ENCODE measurements around the gene PSMG4.

Gene PSMG4

DNA sequence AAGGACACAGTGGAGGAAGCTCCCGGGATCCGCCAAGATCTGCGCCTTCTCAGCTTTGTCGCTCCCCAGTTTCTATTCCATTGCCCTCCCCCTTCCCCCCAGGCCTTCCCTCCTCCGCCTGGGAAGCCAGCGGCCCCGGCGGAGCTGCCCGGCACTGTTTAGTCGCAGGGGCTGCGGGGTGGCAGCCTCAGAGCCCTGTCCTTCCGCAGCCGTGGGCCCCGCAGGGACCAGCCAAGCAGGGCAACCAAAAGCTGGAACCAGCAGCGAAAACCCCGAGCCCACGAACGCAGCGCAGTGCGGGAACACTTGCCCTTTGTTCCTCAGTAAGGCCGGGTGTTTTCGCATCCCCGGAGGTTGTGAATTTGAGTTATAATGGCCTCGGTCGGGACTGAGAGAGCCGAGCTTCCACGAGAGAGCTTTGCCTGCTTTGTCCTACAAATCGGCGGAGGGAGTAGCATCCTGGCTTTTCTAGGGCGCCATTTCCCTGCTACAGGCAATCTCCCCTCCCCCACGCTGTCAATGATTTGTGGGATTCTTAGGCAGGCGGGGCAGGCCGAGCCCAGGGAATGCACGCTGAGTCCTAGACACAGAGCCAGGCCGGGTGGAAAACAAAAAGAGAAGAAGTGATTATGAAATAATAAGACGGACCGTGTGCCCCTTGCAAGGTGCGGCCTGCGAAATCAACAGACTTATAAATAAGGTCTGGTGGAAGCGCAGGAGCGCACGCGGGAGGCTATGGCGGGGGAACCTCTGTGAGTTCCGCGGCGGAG, 27.3 kb upstream of the PSMG4 start:
- no peak overlapping the region for H3K4me3 ChIP-seq (IDR thresholded peaks at IDR 0.05; ENCODE audit: insufficient read depth, low read depth, low read length)
- no peaks in the 10 kb centered on the region for H4K20me1 ChIP-seq (ENCODE audit: insufficient read depth)
- no peak overlapping the region for H2AFZ ChIP-seq (ENCODE audit: low read depth)
- peaks cover 8% of the 10 kb centered on the region for H3K4me1 ChIP-seq (ENCODE audit: low read depth, poor library complexity, severe bottlenecking)
- H3K27me3 ChIP-seq (ENCODE audit: insufficient read depth, low read depth), result peaks cover 17% of the 10 kb centered on the region; the same call in 1 of the 2 replicates
- TF ChIP-seq, protein P1, sequence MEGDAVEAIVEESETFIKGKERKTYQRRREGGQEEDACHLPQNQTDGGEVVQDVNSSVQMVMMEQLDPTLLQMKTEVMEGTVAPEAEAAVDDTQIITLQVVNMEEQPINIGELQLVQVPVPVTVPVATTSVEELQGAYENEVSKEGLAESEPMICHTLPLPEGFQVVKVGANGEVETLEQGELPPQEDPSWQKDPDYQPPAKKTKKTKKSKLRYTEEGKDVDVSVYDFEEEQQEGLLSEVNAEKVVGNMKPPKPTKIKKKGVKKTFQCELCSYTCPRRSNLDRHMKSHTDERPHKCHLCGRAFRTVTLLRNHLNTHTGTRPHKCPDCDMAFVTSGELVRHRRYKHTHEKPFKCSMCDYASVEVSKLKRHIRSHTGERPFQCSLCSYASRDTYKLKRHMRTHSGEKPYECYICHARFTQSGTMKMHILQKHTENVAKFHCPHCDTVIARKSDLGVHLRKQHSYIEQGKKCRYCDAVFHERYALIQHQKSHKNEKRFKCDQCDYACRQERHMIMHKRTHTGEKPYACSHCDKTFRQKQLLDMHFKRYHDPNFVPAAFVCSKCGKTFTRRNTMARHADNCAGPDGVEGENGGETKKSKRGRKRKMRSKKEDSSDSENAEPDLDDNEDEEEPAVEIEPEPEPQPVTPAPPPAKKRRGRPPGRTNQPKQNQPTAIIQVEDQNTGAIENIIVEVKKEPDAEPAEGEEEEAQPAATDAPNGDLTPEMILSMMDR (conservative IDR thresholded peaks at IDR 0.05; ENCODE audit: low read depth, low read length), result no peak
- no peaks in the 10 kb centered on the region for H3K36me3 ChIP-seq (ENCODE audit: insufficient read depth)
- H3K79me2 ChIP-seq (ENCODE audit: insufficient read depth, low read depth), result no peaks in the 10 kb centered on the region
- H3K4me2 ChIP-seq, result no peak overlapping the region
- H3K27ac ChIP-seq, result no peak overlapping the region
- H3K9ac ChIP-seq, result no peak overlapping the region

DNA sequence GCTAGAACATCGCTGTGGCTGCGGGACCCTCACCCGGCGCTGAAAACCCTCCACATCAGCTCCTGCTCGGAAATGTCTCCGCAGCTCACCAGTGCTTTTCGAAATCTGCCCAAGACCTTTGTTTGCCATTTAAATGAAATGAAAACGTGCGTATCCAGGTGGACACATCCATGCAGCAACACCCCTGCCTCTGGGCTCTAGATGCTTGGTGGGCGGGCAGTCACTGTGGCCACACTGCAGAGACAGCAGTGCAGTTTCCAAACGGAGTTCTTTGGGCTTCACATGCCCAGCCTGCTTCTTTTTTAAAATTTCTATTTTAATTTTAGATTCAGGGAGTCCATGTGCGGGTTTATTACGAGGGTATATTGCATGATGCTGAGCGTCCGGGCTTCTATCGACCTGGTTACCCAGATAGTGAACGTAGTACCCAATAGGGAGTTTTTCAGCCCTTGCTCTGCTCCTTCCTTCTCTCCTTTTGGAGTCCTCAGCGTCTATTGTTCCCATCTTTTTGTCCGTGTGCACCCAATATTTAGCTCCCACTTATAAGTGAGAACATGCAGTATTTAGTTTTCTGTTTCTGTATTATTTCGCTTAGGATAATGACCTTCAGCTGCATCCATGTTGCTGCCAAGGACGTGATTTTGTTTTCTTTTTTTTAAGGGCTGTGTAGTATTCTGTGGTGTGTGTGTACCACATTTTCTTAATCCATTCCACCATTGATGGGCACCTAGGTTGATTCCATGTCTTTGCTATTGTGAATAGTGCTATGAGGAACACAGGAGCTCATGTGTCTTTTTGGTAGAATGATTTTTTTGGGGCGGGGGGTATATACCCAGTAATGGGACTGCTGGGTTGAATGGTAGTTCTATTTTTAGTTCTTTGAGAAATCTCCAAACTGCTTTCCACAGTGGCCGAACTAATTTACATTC, 26.5 kb upstream of the PSMG4 start:
- H3K27me3 ChIP-seq (ENCODE audit: insufficient read depth, low read depth), result peaks cover 17% of the 10 kb centered on the region; the same call in 1 of the 2 replicates
- no peaks in the 10 kb centered on the region for H3K36me3 ChIP-seq (ENCODE audit: insufficient read depth)
- no peak overlapping the region for H3K27ac ChIP-seq
- TF ChIP-seq, protein P1 (conservative IDR thresholded peaks at IDR 0.05; ENCODE audit: low read depth, low read length), result no peak
- H2AFZ ChIP-seq (ENCODE audit: low read depth), result no peak overlapping the region
- no peaks in the 10 kb centered on the region for H3K79me2 ChIP-seq (ENCODE audit: insufficient read depth, low read depth)
- no peak overlapping the region for H3K9ac ChIP-seq
- peaks cover 10% of the 10 kb centered on the region for H3K4me1 ChIP-seq (ENCODE audit: low read depth, poor library complexity, severe bottlenecking)
- H3K4me2 ChIP-seq, result no peak overlapping the region
- H3K4me3 ChIP-seq (IDR thresholded peaks at IDR 0.05; ENCODE audit: insufficient read depth, low read depth, low read length), result no peak overlapping the region
- H4K20me1 ChIP-seq (ENCODE audit: insufficient read depth), result no peaks in the 10 kb centered on the region

DNA sequence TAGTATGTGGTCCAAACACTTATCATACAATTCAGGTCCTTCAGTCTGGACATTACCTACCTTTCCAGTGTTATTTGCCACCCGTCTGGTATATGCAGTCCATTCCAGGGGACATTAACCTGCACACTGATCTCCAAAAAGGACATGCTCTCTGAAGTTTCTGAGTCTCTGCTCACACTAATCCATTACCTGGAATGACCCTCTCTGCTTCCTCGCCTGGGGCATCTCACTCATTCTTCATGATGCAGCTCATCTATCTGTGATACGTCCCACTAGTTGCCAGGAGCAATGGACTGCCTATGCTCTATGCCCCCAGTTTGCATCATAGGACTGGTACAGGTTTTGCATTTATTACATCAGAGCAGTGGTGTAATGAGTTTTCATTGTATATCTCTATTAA, 25.4 kb upstream of the PSMG4 start:
- no peak overlapping the region for H3K4me2 ChIP-seq
- TF ChIP-seq, protein P1 (conservative IDR thresholded peaks at IDR 0.05; ENCODE audit: low read depth, low read length), result no peak
- no peaks in the 10 kb centered on the region for H3K79me2 ChIP-seq (ENCODE audit: insufficient read depth, low read depth)
- H3K4me1 ChIP-seq (ENCODE audit: low read depth, poor library complexity, severe bottlenecking), result peaks cover 17% of the 10 kb centered on the region
- no peaks in the 10 kb centered on the region for H3K36me3 ChIP-seq (ENCODE audit: insufficient read depth)
- no peak overlapping the region for H2AFZ ChIP-seq (ENCODE audit: low read depth)
- no peak overlapping the region for H3K27ac ChIP-seq
- peaks cover 17% of the 10 kb centered on the region; the same call in 1 of the 2 replicates for H3K27me3 ChIP-seq (ENCODE audit: insufficient read depth, low read depth)
- no peaks in the 10 kb centered on the region for H4K20me1 ChIP-seq (ENCODE audit: insufficient read depth)
- H3K9ac ChIP-seq, result no peak overlapping the region
- H3K4me3 ChIP-seq (IDR thresholded peaks at IDR 0.05; ENCODE audit: insufficient read depth, low read depth, low read length), result no peak overlapping the region

DNA sequence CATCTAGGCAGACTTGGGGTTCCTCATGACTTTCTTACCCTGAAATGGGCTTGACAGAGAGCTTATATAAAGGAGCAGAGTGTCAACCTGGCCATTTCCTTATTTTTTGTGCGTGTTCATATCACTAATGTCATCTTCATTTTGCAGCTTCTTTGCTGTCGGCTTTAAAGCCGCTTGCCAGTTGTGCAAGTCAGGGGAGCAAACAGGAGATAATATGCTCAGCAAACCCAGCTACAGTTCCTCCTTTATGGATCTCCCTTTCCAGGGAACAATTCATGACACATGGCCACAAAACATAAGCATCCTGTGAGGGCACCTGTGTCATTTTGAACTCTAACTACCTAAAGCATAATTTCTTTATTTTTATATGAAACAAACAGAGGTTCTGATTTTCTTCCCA, 24.8 kb upstream of the PSMG4 start:
- Histone ChIP-seq H3K27me3 (ENCODE audit: insufficient read depth, low read depth) (peaks cover 15% of the 10 kb centered on the region; the same call in 1 of the 2 replicates), H3K36me3 (ENCODE audit: insufficient read depth) (no peaks in the 10 kb centered on the region), H4K20me1 (ENCODE audit: insufficient read depth) (no peaks in the 10 kb centered on the region), H2AFZ (ENCODE audit: low read depth) (no peak overlapping the region), H3K4me2 (no peak overlapping the region), H3K4me1 (ENCODE audit: low read depth, poor library complexity, severe bottlenecking) (peaks cover 17% of the 10 kb centered on the region), H3K79me2 (ENCODE audit: insufficient read depth, low read depth) (no peaks in the 10 kb centered on the region), H3K27ac (no peak overlapping the region), H3K4me3 (IDR thresholded peaks at IDR 0.05; ENCODE audit: insufficient read depth, low read depth, low read length) (no peak overlapping the region), H3K9ac (no peak overlapping the region)
- TF ChIP-seq, protein P1 (conservative IDR thresholded peaks at IDR 0.05; ENCODE audit: low read depth, low read length), result no peak
